OCI-LY7 (cell line): Measurements from ENCODE around the gene TMEM219.

Source experiments
- EZH2phosphoT487 ChIP-seq: fragments of 200-600 bp; sonication (generic); IDR thresholded peaks from 2 replicates; pipeline ENCODE4 v1.6.1; 2018; ENCODE audit warnings: low read depth, borderline replicate concordance, mild to moderate bottlenecking, mixed run types, antibody characterized with exemption, low read length, moderate library complexity, mixed read lengths
- TF ChIP-seq, protein P1 (sequence below): fragments of 200-600 bp; sonication (generic); conservative IDR thresholded peaks from 2 replicates; pipeline ENCODE4 v1.5.1; 2014; ENCODE audit warnings: mild to moderate bottlenecking, antibody characterized with exemption, low read length, moderate library complexity, mixed read lengths

GRCh38 chr16:29961479-29962343 is at the start of gene TMEM219:
- TF ChIP-seq, protein P1, sequence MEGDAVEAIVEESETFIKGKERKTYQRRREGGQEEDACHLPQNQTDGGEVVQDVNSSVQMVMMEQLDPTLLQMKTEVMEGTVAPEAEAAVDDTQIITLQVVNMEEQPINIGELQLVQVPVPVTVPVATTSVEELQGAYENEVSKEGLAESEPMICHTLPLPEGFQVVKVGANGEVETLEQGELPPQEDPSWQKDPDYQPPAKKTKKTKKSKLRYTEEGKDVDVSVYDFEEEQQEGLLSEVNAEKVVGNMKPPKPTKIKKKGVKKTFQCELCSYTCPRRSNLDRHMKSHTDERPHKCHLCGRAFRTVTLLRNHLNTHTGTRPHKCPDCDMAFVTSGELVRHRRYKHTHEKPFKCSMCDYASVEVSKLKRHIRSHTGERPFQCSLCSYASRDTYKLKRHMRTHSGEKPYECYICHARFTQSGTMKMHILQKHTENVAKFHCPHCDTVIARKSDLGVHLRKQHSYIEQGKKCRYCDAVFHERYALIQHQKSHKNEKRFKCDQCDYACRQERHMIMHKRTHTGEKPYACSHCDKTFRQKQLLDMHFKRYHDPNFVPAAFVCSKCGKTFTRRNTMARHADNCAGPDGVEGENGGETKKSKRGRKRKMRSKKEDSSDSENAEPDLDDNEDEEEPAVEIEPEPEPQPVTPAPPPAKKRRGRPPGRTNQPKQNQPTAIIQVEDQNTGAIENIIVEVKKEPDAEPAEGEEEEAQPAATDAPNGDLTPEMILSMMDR = 0 out of 2 replicates have a peak, but pooled peaks have one; percentile 25
- no peak for TF ChIP-seq EZH2phosphoT487
